Activated naive CD4-positive, alpha-beta T cell treated with anti-CD3 and anti-CD28 coated beads, Interleukin-2, amount 50 U/mL, for 24 hours (primary cell): ENCODE measurements around the gene SMURF1.

Source experiments
- H3K27ac Mint-ChIP-seq: one replicate; pipeline ENCODE4 v1.8.0; 2021; ENCODE audit warnings: mild to moderate bottlenecking, mixed read lengths
- H3K27me3 Mint-ChIP-seq: one replicate; pipeline ENCODE4 v1.8.0; 2021; ENCODE audit warnings: mixed read lengths
- H3K36me3 Mint-ChIP-seq: one replicate; pipeline ENCODE4 v1.8.0; 2021; ENCODE audit warnings: mixed read lengths
- H3K4me1 Mint-ChIP-seq: one replicate; pipeline ENCODE4 v1.8.0; 2021; ENCODE audit warnings: mixed read lengths
- H3K4me3 Mint-ChIP-seq: one replicate; pipeline ENCODE4 v1.8.0; 2021; ENCODE audit warnings: mild to moderate bottlenecking, mixed read lengths
- H3K9me3 Mint-ChIP-seq: one replicate; pipeline ENCODE4 v1.8.0; 2021; ENCODE audit warnings: mixed read lengths

The SMURF1 gene

DNA sequence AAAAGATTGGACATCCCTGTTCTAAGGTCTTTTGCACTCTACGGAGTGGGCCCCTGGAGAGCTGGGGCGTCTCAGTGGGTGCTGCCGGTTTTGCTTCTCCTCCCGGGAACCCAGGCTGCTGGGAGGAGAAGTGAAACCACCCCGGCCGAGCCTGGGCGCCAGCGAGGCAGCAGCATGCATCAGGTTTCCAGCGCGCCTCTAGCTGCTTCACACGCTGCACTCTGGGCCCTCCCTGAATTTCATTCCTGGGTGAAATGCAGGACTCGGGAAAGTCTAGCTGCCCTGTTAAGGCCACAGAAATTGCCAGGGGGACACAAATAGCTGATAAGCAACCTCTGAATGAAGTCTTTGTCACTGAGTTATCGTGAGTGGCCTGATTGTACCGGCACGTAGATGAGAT lies 138.1 kb downstream of the SMURF1 start:
- no peaks in the 10 kb centered on the region for H3K9me3 Mint-ChIP-seq
- H3K36me3 Mint-ChIP-seq: peaks cover 13% of the 10 kb centered on the region
- no peaks in the 10 kb centered on the region for H3K27me3 Mint-ChIP-seq

DNA sequence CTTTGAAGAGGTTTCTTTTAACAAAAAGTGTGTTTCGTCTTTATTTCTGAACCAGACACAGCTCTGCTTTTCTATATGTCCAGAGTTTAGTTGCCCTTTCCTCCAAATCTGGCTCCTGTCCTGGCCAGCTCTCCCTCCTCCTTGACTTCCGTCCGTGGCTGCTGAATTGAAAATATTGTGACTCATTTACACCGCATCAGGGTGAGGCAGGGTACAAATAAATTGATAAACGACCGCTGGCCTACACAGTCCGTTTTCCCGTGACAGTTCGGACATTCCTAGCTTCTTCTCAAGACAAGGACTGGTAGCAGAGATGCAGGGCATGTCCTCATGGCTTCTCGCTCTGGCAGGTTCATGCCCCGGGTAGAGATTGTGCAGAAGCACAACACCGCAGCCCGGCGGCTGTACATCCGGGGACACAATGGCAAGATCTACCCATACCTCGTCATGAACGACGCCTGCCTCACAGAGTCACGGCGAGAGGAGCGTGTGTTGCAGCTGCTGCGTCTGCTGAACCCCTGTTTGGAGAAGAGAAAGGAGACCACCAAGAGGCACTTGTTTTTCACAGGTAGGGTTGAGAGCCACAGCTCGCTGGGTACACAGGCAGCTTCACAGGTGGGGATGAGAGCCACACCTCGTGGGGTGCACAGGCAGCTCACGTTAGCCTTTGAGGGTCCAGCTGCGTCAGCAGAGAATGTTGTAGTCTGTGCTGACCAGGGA lies 139.0 kb downstream of the SMURF1 start:
- H3K4me1 Mint-ChIP-seq: peaks cover 7% of the 10 kb centered on the region
- peak overlapping the region; percentile 59 for H3K27ac Mint-ChIP-seq
- no peaks in the 10 kb centered on the region for H3K9me3 Mint-ChIP-seq
- H3K36me3 Mint-ChIP-seq: peaks cover 8% of the 10 kb centered on the region
- H3K27me3 Mint-ChIP-seq: no peaks in the 10 kb centered on the region
- no peak overlapping the region for H3K4me3 Mint-ChIP-seq

More for the DNA sequence above, 138.1 kb downstream of the SMURF1 start:
- peaks cover 7% of the 10 kb centered on the region for H3K4me1 Mint-ChIP-seq
- H3K4me3 Mint-ChIP-seq: no peak overlapping the region
- no peak overlapping the region for H3K27ac Mint-ChIP-seq

DNA sequence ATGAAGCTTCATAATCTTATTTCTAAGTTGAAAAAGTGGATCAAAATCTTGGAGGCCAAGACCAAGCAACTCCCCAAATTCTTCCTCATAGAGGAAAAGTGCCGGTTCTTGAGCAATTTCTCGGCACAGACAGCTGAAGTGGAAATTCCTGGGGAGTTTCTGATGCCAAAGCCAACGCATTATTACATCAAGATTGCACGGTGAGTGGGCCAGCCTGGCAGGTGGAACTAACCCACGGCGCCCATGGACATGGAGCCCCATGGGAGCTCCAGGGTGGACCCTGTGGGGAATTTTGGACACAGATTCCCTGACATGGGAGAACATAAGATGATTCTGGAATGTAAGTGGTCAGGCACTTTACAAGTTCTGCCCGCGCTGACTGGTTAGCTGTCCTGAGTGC lies 139.7 kb downstream of the SMURF1 start:
- Mint-ChIP-seq H3K4me3 (no peak overlapping the region), H3K4me1 (peaks cover 7% of the 10 kb centered on the region), H3K9me3 (no peaks in the 10 kb centered on the region), H3K36me3 (peaks cover 8% of the 10 kb centered on the region), H3K27ac (no peak overlapping the region), H3K27me3 (no peaks in the 10 kb centered on the region)

DNA sequence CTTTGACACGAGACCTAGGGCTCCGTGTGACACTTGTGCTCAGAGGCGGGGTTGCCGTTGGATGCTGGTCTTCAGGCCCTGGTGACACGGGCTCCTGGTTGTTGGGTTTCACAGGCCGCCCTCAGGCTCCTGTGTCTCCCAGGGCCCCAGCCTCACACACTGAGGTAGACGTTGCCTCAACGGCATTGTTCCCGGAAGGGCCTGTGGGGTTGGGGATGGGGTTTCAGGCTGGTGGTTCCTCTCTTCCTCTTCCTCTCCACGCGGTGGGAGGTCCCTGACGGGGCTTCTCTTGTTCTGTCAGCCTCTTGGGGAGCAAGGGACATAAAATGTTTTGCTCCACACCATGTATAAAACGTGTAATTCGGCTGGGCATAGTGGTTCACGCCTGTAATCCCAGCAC lies 140.5 kb downstream of the SMURF1 start:
- peaks cover 8% of the 10 kb centered on the region for H3K36me3 Mint-ChIP-seq
- no peaks in the 10 kb centered on the region for H3K27me3 Mint-ChIP-seq
- H3K9me3 Mint-ChIP-seq: no peaks in the 10 kb centered on the region
- no peak overlapping the region for H3K27ac Mint-ChIP-seq
- peaks cover 7% of the 10 kb centered on the region for H3K4me1 Mint-ChIP-seq
- no peak overlapping the region for H3K4me3 Mint-ChIP-seq

DNA sequence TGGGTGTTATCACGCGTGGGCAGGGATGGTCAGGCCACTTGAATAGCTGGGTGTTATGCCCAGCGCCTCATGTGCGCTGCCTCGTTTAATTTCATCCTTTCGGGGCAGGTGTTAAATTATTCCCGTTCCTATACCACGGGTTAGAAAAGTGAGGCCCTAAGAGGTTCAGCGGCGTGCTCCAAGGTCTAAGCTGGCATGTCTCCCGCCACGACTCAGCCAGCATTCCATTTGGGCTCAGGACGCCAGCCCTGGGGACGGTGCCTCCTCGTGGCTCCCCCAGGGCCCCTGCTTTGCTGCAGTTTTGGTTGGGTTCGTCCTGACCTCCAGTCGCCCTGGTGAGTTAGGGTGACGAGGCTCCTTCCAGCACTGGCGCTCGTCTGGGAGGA lies 141.1 kb downstream of the SMURF1 start:
- H3K4me3 Mint-ChIP-seq: no peak overlapping the region
- H3K27ac Mint-ChIP-seq: no peak overlapping the region
- peaks cover 8% of the 10 kb centered on the region for H3K36me3 Mint-ChIP-seq
- peaks cover 7% of the 10 kb centered on the region for H3K4me1 Mint-ChIP-seq
- no peaks in the 10 kb centered on the region for H3K9me3 Mint-ChIP-seq
- H3K27me3 Mint-ChIP-seq: no peaks in the 10 kb centered on the region

DNA sequence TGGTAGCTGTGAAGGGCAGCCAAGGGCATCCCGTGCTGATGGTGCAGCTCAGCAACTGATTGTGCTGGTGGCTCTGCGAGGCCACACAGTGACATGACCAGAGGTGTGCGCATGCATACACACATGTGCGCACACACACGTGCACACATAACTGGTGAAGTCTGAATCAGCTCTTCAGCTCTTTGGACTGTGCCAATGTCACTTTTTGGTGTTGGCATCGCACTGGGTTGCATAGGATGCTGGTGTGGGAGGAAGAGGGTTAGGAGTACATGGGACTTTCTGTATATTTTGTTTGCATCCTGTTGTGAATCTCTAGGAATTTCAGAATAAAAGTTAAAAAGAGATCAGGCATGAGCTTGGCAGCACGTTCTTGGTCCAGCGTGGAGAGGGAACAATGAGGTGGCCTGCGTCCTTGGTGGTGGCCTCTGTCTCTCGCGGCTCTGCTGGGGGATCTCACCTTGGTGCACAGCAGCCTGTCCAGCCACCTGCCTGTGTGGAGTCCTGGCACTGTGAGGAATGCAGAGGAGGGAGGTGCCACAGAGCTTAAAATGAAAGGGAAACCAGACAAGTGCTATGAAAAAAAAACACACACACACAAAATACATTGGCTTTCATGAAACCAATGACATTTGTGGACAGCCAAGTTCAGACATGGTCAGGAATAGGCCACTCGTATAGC lies 141.6 kb downstream of the SMURF1 start:
- no peaks in the 10 kb centered on the region for H3K27me3 Mint-ChIP-seq
- peaks cover 7% of the 10 kb centered on the region for H3K4me1 Mint-ChIP-seq
- H3K36me3 Mint-ChIP-seq: peaks cover 8% of the 10 kb centered on the region
- H3K9me3 Mint-ChIP-seq: no peaks in the 10 kb centered on the region
- no peak overlapping the region for H3K27ac Mint-ChIP-seq
- no peak overlapping the region for H3K4me3 Mint-ChIP-seq

DNA sequence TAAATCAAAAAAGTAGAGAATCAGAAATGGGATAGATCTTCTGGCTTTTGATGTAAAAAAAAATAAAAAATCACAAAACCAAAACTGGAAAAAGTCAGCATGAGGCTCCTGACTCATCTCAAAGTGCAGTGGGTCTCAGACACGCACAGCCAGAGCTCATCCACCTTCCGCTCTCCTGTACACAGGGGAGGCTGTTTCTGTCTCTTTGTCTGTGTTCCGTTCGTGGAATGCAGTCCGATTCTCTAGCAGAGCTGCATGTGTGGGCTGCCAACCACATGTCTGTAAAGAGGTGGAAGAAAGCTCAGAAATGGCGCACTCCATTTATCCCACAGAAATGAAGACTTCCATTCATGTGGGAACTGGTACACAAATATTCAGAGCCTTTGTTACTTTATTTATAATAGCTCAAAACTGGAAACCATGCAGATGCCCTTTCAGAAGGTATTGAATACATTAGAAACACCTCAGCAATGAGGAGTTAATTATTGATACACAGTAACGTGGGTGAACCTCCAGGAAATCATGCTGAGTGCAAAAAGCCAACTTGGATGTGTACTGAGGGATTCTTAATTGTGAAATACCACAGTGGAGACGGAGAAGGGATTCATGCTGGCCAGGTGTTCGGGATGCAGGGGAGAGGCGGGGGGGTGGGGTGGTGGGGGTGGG lies 142.3 kb downstream of the SMURF1 start:
- Mint-ChIP-seq H3K27me3 (no peaks in the 10 kb centered on the region), H3K4me1 (peaks cover 7% of the 10 kb centered on the region), H3K36me3 (peaks cover 8% of the 10 kb centered on the region), H3K27ac (no peak overlapping the region), H3K4me3 (no peak overlapping the region), H3K9me3 (no peaks in the 10 kb centered on the region)

DNA sequence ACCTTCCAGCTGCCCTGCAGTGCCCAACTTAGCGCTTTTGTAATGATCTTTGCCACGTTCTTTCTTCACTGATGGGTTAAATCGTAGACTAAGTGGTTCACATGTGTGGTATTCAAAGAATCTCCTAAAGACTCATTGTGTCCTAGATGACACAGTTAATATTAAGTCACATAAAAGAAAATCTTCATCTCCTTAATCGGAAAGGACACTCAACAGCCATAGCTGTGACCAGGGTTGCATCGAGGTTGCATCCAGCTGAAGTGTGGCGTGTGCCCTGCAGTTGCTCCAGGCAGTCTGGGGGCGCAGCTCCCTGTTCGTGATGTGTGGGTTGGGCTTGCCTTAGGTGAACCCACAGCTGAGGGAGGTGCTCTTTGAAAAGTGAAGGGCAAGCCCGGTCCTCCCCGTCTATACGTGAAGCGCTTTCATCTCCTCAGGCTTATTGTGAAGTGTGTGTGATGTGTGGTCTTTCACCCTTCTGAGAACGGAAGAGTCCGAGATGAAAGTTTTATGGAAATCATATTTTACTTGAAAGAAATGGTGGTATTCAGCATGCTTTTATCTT lies 142.9 kb downstream of the SMURF1 start:
- Mint-ChIP-seq H3K36me3 (peaks cover 9% of the 10 kb centered on the region), H3K9me3 (no peaks in the 10 kb centered on the region), H3K27me3 (no peaks in the 10 kb centered on the region), H3K27ac (no peak overlapping the region), H3K4me3 (no peak overlapping the region), H3K4me1 (peaks cover 7% of the 10 kb centered on the region)

DNA sequence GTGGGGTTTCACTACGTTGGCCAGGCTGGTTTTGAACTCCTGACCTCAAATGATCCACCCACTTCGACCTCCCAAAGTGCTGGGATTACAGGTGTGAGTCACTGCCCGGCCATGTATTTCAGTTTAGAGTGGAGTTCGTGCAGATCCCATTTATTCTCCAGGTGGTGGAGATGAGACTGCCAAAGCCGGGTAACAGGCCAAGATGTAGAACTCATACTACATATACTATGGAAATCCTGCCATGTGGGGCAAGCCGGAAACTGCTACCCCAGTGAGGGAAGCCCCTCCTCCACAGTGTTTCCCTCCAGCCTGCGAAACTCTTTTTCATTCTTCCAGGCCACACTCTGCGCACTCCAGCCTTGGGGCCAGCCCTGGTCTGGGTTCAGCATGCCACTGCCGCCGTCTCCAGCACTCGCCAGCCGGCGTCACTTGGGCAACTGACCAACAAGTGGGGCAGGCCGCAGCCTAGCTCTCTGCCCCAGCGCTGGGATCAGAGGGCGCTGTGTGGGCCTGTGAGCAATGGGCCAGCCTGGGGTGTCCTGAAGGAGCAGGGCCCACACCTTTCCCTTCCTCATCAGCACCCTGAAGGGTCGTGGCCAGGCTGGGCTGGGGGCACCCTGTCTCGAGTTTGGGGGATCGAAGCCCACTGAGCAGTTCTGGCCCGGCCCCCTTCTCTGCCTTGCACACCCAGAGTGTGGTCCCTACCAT lies 143.6 kb downstream of the SMURF1 start:
- H3K27me3 Mint-ChIP-seq: no peaks in the 10 kb centered on the region
- H3K4me3 Mint-ChIP-seq: no peak overlapping the region
- H3K4me1 Mint-ChIP-seq: peaks cover 7% of the 10 kb centered on the region
- no peaks in the 10 kb centered on the region for H3K9me3 Mint-ChIP-seq
- peaks cover 10% of the 10 kb centered on the region for H3K36me3 Mint-ChIP-seq
- H3K27ac Mint-ChIP-seq: no peak overlapping the region

DNA sequence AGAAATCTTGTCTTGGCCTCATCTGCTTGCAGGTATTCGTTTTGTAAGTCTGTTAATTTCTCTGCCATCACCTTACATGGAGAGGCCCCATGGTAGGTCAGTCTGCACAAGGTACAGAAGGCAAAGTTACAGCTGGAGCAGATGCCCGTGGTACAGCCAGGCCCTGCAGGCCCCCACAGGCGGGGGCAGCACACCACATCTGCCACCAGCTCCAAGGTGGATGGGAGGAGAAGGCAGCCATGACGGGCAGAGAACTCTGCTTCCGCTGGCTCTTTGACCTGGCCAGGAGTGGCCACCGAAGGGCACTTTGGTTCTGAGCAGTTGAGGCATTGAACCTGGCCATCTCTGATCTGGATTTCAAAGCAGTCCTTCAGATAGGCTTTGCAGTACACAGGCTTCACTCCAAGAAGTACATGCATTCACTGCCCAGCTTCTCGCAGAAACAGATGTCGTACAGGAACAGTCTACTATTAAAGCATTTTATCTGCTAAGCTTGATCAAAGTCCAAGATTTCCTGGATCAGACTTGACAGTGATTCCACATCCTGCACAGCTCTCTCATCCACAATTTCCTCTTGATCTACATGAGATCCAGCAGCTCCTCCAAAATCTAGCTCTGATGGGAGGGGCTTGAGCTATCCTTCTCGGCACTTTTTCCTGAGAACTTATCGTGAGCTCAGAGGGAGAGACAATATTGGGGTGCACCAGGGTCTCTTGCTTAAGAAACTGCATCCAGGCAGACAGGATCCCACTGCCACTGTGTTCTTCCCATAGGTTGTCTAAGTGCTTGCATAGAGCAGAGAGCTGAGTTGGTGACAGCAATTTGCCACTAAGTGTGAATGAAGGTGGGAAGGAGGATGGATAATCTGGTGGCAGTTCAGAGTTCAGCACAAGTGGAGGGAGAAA lies 144.8 kb downstream of the SMURF1 start:
- H3K4me1 Mint-ChIP-seq: peaks cover 7% of the 10 kb centered on the region
- H3K36me3 Mint-ChIP-seq: peaks cover 6% of the 10 kb centered on the region
- H3K9me3 Mint-ChIP-seq: no peaks in the 10 kb centered on the region
- H3K27me3 Mint-ChIP-seq: no peaks in the 10 kb centered on the region
- no peak overlapping the region for H3K4me3 Mint-ChIP-seq
- H3K27ac Mint-ChIP-seq: no peak overlapping the region

DNA sequence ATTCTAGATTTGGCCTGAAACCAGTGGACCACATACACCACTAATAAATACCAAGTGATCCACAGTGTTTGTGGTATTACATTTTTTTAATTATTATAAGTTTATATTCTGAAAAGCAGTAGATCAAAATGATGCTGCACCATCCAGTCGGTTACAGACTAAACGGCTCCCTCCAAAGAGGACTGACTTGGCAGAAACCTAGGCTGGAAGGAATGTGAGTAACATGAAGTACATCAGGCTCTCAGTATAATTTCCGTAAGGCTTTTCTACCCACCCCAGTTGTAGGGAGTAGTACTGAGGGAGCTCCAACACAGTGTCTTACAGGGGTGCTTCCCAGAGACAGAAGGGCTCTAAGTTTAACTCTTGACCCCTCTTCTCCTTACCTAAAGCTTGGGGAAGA lies 146.1 kb downstream of the SMURF1 start:
- Mint-ChIP-seq H3K9me3 (no peaks in the 10 kb centered on the region), H3K36me3 (peaks cover 6% of the 10 kb centered on the region), H3K4me1 (peaks cover 7% of the 10 kb centered on the region), H3K27me3 (no peaks in the 10 kb centered on the region), H3K27ac (no peak overlapping the region), H3K4me3 (no peak overlapping the region)

DNA sequence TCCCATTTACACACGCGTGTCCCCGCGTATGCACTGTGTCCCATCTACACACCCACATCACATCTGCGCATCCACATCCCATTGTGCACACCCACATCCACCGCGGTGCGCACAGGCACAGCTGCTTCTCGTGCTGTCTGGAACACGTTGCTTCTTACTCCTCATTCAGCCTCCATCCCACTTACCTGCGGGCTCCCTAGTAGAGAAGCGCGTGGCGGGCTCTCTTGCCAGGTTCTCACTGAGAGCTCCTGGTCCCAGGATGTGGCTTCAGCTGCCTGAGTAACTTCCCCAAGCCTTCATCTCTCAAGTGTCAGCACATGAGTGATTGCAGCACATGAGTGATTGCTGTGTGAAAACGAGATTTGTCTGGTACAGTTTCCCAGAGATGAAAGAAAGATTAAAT lies 147.8 kb downstream of the SMURF1 start:
- Mint-ChIP-seq H3K27ac (no peak overlapping the region), H3K9me3 (no peaks in the 10 kb centered on the region), H3K4me1 (no peaks in the 10 kb centered on the region)

DNA sequence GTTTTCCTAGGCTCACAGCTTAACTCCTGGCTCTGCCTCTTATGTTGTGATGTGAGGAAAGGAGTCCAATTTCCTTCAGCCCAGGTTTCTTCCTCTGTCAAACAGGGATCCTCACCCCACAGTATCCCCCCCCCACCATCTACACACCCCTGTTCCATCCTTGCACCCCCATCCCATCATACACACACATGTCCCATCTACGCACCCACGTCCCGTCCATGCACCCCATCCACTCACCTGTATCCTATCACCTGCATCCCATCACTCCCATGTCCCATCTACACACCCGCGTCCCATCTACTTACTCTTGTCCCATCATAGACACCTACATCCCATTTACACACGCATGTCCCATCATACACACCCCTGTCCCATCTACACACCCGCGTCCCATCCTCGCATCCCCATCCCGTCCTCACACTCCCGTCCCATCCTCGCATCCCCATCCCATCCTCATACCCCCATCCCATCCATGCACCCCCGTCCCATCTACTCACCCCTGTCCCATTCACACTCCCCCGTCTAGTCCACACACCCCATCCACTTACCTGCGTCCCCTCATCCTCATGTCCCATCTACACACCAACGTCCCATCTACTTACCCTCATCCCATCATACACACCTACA lies 148.3 kb downstream of the SMURF1 start:
- Mint-ChIP-seq H3K9me3 (no peaks in the 10 kb centered on the region), H3K4me1 (no peaks in the 10 kb centered on the region), H3K36me3 (peaks cover 6% of the 10 kb centered on the region), H3K27me3 (no peaks in the 10 kb centered on the region), H3K27ac (no peak overlapping the region), H3K4me3 (no peak overlapping the region)

More for the DNA sequence above, 147.8 kb downstream of the SMURF1 start:
- H3K27me3 Mint-ChIP-seq: no peaks in the 10 kb centered on the region
- H3K36me3 Mint-ChIP-seq: peaks cover 6% of the 10 kb centered on the region
- no peak overlapping the region for H3K4me3 Mint-ChIP-seq

DNA sequence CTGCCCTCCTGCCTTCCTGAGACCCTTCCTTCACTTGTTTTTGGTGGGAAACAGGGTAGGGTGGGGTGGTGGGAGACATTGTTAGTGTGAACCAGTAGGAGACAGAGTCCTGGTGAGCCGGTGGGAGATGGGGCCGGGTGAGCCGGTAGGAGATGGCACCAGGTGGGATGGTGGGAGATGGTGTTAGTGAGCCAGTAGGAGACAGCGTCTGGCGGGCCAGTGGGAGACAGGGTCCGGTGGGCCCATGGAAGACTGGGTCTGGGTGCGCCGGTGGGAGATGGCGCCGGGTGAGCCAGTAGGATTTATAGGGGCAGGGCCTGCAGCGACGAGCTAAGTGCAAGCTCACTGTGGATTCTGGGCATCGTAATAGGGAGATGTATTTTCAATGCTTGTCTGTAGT lies 148.8 kb downstream of the SMURF1 start:
- H3K4me3 Mint-ChIP-seq: no peak overlapping the region
- H3K9me3 Mint-ChIP-seq: no peaks in the 10 kb centered on the region
- no peaks in the 10 kb centered on the region for H3K27me3 Mint-ChIP-seq
- H3K27ac Mint-ChIP-seq: no peak overlapping the region
- peaks cover 9% of the 10 kb centered on the region for H3K36me3 Mint-ChIP-seq
- H3K4me1 Mint-ChIP-seq: no peaks in the 10 kb centered on the region
